ENCODE results near the gene PLXNA2. TPM values are rescaled to one million over a fixed set of nuclear protein-coding genes. Genes with fewer than 3 reads are reported as not detected.

Gene PLXNA2
- total RNA-seq, 4 donors from 2014 or later, result 19.8 to 41.6 (median 27.9) TPM

- no peaks in the 10 kb centered on the region for H3K9me3 ChIP-seq
- H3K27ac ChIP-seq (replicated peaks in 1 of 4), result no peak overlapping the region
- WGBS, result 82% methylated on average over 7 of the region's 7 CpGs
- H3K36me3 ChIP-seq, result peaks cover under 1 to 20% (median 5%) of the 10 kb centered on the region in 4 donors
- intact Hi-C loops (cut with DNase I), result no loop called here
- no peaks in the 10 kb centered on the region for H3K27me3 ChIP-seq
- DNase-seq (ENCODE audit: extremely low spot score), result no peak
- no peak overlapping the region for H3K4me3 ChIP-seq
- no peak for TF ChIP-seq POLR2AphosphoS5 (IDR thresholded peaks at IDR 0.05)
- TF ChIP-seq EP300 (IDR thresholded peaks at IDR 0.05), result no peak
- TF ChIP-seq, protein P1, sequence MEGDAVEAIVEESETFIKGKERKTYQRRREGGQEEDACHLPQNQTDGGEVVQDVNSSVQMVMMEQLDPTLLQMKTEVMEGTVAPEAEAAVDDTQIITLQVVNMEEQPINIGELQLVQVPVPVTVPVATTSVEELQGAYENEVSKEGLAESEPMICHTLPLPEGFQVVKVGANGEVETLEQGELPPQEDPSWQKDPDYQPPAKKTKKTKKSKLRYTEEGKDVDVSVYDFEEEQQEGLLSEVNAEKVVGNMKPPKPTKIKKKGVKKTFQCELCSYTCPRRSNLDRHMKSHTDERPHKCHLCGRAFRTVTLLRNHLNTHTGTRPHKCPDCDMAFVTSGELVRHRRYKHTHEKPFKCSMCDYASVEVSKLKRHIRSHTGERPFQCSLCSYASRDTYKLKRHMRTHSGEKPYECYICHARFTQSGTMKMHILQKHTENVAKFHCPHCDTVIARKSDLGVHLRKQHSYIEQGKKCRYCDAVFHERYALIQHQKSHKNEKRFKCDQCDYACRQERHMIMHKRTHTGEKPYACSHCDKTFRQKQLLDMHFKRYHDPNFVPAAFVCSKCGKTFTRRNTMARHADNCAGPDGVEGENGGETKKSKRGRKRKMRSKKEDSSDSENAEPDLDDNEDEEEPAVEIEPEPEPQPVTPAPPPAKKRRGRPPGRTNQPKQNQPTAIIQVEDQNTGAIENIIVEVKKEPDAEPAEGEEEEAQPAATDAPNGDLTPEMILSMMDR (IDR thresholded peaks at IDR 0.05), result no peak
- TF ChIP-seq POLR2A (IDR thresholded peaks at IDR 0.05; ENCODE audit: low read depth), result no peak
- peaks cover 14 to 64% (median 58%) of the 10 kb centered on the region in 4 donors for H3K4me1 ChIP-seq
Measured at GRCh38 chr1:208103597-208104513, 140.3 kb downstream of the PLXNA2 start.

DNA sequence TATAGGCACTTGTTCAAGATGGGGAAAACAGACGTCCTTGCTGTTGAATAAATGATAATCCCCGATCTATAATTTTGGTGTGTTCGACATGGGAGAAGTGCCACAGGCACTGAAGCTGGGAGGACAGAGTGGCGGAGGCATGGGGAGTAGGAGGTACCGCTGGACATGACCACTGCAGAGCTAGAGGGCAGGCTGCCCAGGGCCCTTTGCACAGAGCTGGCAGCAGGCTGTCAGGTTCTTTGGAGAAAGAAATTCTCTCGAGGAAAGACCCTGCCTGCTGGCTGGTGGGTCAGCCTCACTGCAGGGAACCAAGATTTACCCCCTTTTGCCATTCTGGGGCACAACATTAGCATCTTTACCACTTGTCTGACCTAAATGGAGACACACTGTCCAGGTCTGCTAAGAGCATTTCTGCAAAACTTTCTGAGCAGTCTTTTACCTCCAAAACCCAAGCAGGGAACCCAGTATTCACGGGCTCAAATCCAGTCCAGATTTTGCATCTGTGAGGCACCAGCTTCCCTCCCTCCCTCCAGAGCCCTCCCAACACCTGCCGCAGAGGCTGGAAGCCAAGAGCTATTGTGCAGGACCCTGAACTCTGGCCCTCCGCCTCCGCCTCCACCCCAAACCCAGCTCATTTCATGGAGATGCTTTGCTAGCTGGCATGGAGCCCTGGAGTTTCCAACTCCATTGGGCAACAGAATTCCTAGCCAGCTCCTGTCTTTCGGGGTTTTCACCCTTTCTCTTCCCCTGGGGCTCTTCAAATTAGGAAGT is 142.3 kb downstream of the PLXNA2 start:
- peaks cover 5 to 36% (median 23%) of the 10 kb centered on the region in 4 donors for H3K36me3 ChIP-seq
- 54% methylated on average over 10 of the region's 11 CpGs for WGBS
- H3K4me1 ChIP-seq, result peaks cover 14 to 45% (median 41%) of the 10 kb centered on the region in 4 donors
- TF ChIP-seq POLR2A (IDR thresholded peaks at IDR 0.05; ENCODE audit: low read depth) (no peak), POLR2AphosphoS5 (IDR thresholded peaks at IDR 0.05) (peak in 1 of 2 donors; percentile 11)
- H3K9me3 ChIP-seq, result no peaks in the 10 kb centered on the region
- no peak overlapping the region for H3K4me3 ChIP-seq
- no peaks in the 10 kb centered on the region for H3K27me3 ChIP-seq
- no peak overlapping the region for H3K27ac ChIP-seq (replicated peaks in 1 of 4)
- no peak for DNase-seq (ENCODE audit: extremely low spot score)
- intact Hi-C loops (cut with DNase I), result no loop called here

GRCh38 chr1:208100906-208101305 is 143.3 kb downstream of the PLXNA2 start:
- intact Hi-C loops (cut with DNase I), result no loop called here
- 78% methylated on average over 5 of the region's 5 CpGs for WGBS
- TF ChIP-seq POLR2AphosphoS5 (IDR thresholded peaks at IDR 0.05) (no peak), POLR2A (IDR thresholded peaks at IDR 0.05; ENCODE audit: low read depth) (no peak), EP300 (IDR thresholded peaks at IDR 0.05) (no peak)
- TF ChIP-seq, protein P1 (IDR thresholded peaks at IDR 0.05), result no peak
- Histone ChIP-seq H3K4me1 (peaks cover 14 to 36% (median 33%) of the 10 kb centered on the region in 4 donors), H3K27me3 (no peaks in the 10 kb centered on the region), H3K9me3 (no peaks in the 10 kb centered on the region), H3K4me3 (no peak overlapping the region), H3K36me3 (peaks cover 7 to 45% (median 32%) of the 10 kb centered on the region in 4 donors), H3K27ac (replicated peaks in 1 of 4) (no peak overlapping the region)
- no peak for DNase-seq (ENCODE audit: extremely low spot score)

- Histone ChIP-seq H3K4me1 (peaks cover 14 to 31% (median 26%) of the 10 kb centered on the region in 4 donors), H3K4me3 (no peak overlapping the region), H3K27me3 (no peaks in the 10 kb centered on the region), H3K27ac (replicated peaks in 1 of 4) (no peak overlapping the region), H3K36me3 (peaks cover 10 to 53% (median 40%) of the 10 kb centered on the region in 4 donors), H3K9me3 (no peaks in the 10 kb centered on the region)
- DNase-seq (ENCODE audit: extremely low spot score), result no peak
- intact Hi-C loops (cut with DNase I), result no loop called here
- TF ChIP-seq, protein P1 (IDR thresholded peaks at IDR 0.05), result no peak
- TF ChIP-seq POLR2AphosphoS5 (IDR thresholded peaks at IDR 0.05) (no peak), EP300 (IDR thresholded peaks at IDR 0.05) (no peak), POLR2A (IDR thresholded peaks at IDR 0.05; ENCODE audit: low read depth) (no peak)
- WGBS, result 68% methylated on average over 4 of the region's 4 CpGs
Measured at GRCh38 chr1:208100106-208100505, 144.1 kb downstream of the PLXNA2 start.

GRCh38 chr1:208098773-208099172 is 145.4 kb downstream of the PLXNA2 start:
- no peak overlapping the region for H3K27ac ChIP-seq (replicated peaks in 1 of 4)
- no peaks in the 10 kb centered on the region for H3K27me3 ChIP-seq
- H3K9me3 ChIP-seq, result no peaks in the 10 kb centered on the region
- peaks cover 10 to 62% (median 50%) of the 10 kb centered on the region in 4 donors for H3K36me3 ChIP-seq
- intact Hi-C loops (cut with DNase I), result no loop called here
- H3K4me3 ChIP-seq, result no peak overlapping the region
- no peak for TF ChIP-seq POLR2AphosphoS5 (IDR thresholded peaks at IDR 0.05)
- no peak for TF ChIP-seq EP300 (IDR thresholded peaks at IDR 0.05)
- TF ChIP-seq POLR2A (IDR thresholded peaks at IDR 0.05; ENCODE audit: low read depth), result no peak
- TF ChIP-seq, protein P1 (IDR thresholded peaks at IDR 0.05), result no peak
- H3K4me1 ChIP-seq, result peaks cover 14 to 31% (median 25%) of the 10 kb centered on the region in 4 donors
- no peak for DNase-seq (ENCODE audit: extremely low spot score)
- 95% methylated on average over 7 of the region's 7 CpGs for WGBS
